ENCODE measurements around the gene TBC1D22A.

The TBC1D22A gene

GRCh38 chr22:46900549-46900948 is 138.1 kb downstream of the TBC1D22A start:
- Mint-ChIP-seq H3K4me1 (peaks cover 25% of the 10 kb centered on the region in 2 donors), H3K9me3 (no peaks in the 10 kb centered on the region), H3K27me3 (no peaks in the 10 kb centered on the region), H3K4me3 (no peak overlapping the region), H3K36me3 (peaks cover 40 to 58% of the 10 kb centered on the region in 2 donors), H3K27ac (no peak overlapping the region)
- ATAC-seq (replicated peaks) (no peak), DNase-seq (no peak)

- ATAC-seq (replicated peaks), result no peak
- Mint-ChIP-seq H3K4me1 (peaks cover 6 to 9% of the 10 kb centered on the region in 2 donors), H3K36me3 (peaks cover 28 to 46% of the 10 kb centered on the region in 2 donors), H3K27me3 (no peaks in the 10 kb centered on the region), H3K4me3 (no peak overlapping the region), H3K9me3 (no peaks in the 10 kb centered on the region), H3K27ac (no peak overlapping the region)
- DNase-seq, result no peak
Observed at GRCh38 chr22:46902436-46902835, 140.0 kb downstream of the TBC1D22A start.

GRCh38 chr22:46902998-46903916 is 140.8 kb downstream of the TBC1D22A start:
- no peak for DNase-seq
- Mint-ChIP-seq H3K36me3 (peaks cover 30 to 50% of the 10 kb centered on the region in 2 donors), H3K27me3 (no peaks in the 10 kb centered on the region), H3K9me3 (no peaks in the 10 kb centered on the region), H3K4me1 (peaks cover 6 to 14% of the 10 kb centered on the region in 2 donors), H3K27ac (no peak overlapping the region), H3K4me3 (no peak overlapping the region)
- ATAC-seq (replicated peaks), result no peak

- H3K4me1 Mint-ChIP-seq, result peaks cover 18 to 19% of the 10 kb centered on the region in 2 donors
- ATAC-seq (replicated peaks), result no peak
- H3K9me3 Mint-ChIP-seq, result no peaks in the 10 kb centered on the region
- H3K36me3 Mint-ChIP-seq, result peaks cover 32 to 54% of the 10 kb centered on the region in 2 donors
- H3K4me3 Mint-ChIP-seq, result no peak overlapping the region
- no peaks in the 10 kb centered on the region for H3K27me3 Mint-ChIP-seq
- no peak for DNase-seq
- H3K27ac Mint-ChIP-seq, result no peak overlapping the region
Observed at GRCh38 chr22:46905415-46905814, 143.0 kb downstream of the TBC1D22A start.

- Mint-ChIP-seq H3K27ac (no peak overlapping the region), H3K4me3 (no peak overlapping the region), H3K9me3 (no peaks in the 10 kb centered on the region), H3K36me3 (peaks cover 36 to 55% of the 10 kb centered on the region in 2 donors), H3K4me1 (peaks cover 19 to 23% of the 10 kb centered on the region in 2 donors), H3K27me3 (no peaks in the 10 kb centered on the region)
- ATAC-seq (replicated peaks) (no peak), DNase-seq (no peak)
Observed at GRCh38 chr22:46905834-46906233, 143.4 kb downstream of the TBC1D22A start.

GRCh38 chr22:46906326-46907045 is 144.0 kb downstream of the TBC1D22A start:
- no peak overlapping the region for H3K27ac Mint-ChIP-seq
- peaks cover 36 to 53% of the 10 kb centered on the region in 2 donors for H3K36me3 Mint-ChIP-seq
- peaks cover 19 to 28% of the 10 kb centered on the region in 2 donors for H3K4me1 Mint-ChIP-seq
- no peaks in the 10 kb centered on the region for H3K27me3 Mint-ChIP-seq
- H3K4me3 Mint-ChIP-seq, result no peak overlapping the region
- ATAC-seq (replicated peaks) (no peak), DNase-seq (no peak)
- H3K9me3 Mint-ChIP-seq, result no peaks in the 10 kb centered on the region

GRCh38 chr22:46907241-46908215 is 145.1 kb downstream of the TBC1D22A start:
- no peak overlapping the region for H3K4me3 Mint-ChIP-seq
- peaks cover 33 to 51% of the 10 kb centered on the region in 2 donors for H3K36me3 Mint-ChIP-seq
- no peaks in the 10 kb centered on the region for H3K27me3 Mint-ChIP-seq
- H3K27ac Mint-ChIP-seq, result peak overlapping the region; percentile 43
- H3K9me3 Mint-ChIP-seq, result no peaks in the 10 kb centered on the region
- DNase-seq, result no peak
- peaks cover 19 to 28% of the 10 kb centered on the region in 2 donors for H3K4me1 Mint-ChIP-seq
- no peak for ATAC-seq (replicated peaks)

- Mint-ChIP-seq H3K36me3 (peaks cover 27 to 45% of the 10 kb centered on the region in 2 donors), H3K27me3 (no peaks in the 10 kb centered on the region), H3K9me3 (no peaks in the 10 kb centered on the region), H3K4me1 (peaks cover 15 to 28% of the 10 kb centered on the region in 2 donors), H3K4me3 (no peak overlapping the region), H3K27ac (no peak overlapping the region)
- no peak for ATAC-seq (replicated peaks)
- DNase-seq, result no peak
Observed at GRCh38 chr22:46908641-46909107, 146.2 kb downstream of the TBC1D22A start.

GRCh38 chr22:46909237-46910030 is 147.0 kb downstream of the TBC1D22A start:
- peaks cover 15 to 28% of the 10 kb centered on the region in 2 donors for H3K4me1 Mint-ChIP-seq
- peak overlapping the region in 1 of 2 donors; percentile 53 for H3K4me3 Mint-ChIP-seq
- H3K36me3 Mint-ChIP-seq, result peaks cover 30 to 49% of the 10 kb centered on the region in 2 donors
- no peak overlapping the region for H3K27ac Mint-ChIP-seq
- ATAC-seq (replicated peaks) (no peak), DNase-seq (no peak)
- H3K27me3 Mint-ChIP-seq, result no peaks in the 10 kb centered on the region
- no peaks in the 10 kb centered on the region for H3K9me3 Mint-ChIP-seq

- no peaks in the 10 kb centered on the region for H3K9me3 Mint-ChIP-seq
- no peak overlapping the region for H3K4me3 Mint-ChIP-seq
- no peak for ATAC-seq (replicated peaks)
- DNase-seq, result no peak
- no peaks in the 10 kb centered on the region for H3K27me3 Mint-ChIP-seq
- peaks cover 35 to 55% of the 10 kb centered on the region in 2 donors for H3K36me3 Mint-ChIP-seq
- H3K4me1 Mint-ChIP-seq, result peaks cover 19 to 22% of the 10 kb centered on the region in 2 donors
- peak overlapping the region; percentile 70 for H3K27ac Mint-ChIP-seq
Observed at GRCh38 chr22:46910624-46911023, 148.2 kb downstream of the TBC1D22A start.

- ATAC-seq (replicated peaks) (no peak), DNase-seq (no peak)
- peaks cover 19 to 22% of the 10 kb centered on the region in 2 donors for H3K4me1 Mint-ChIP-seq
- H3K9me3 Mint-ChIP-seq, result no peaks in the 10 kb centered on the region
- H3K27ac Mint-ChIP-seq, result no peak overlapping the region
- H3K4me3 Mint-ChIP-seq, result no peak overlapping the region
- H3K27me3 Mint-ChIP-seq, result no peaks in the 10 kb centered on the region
- H3K36me3 Mint-ChIP-seq, result peaks cover 33 to 63% of the 10 kb centered on the region in 2 donors
Observed at GRCh38 chr22:46911346-46911745, 148.9 kb downstream of the TBC1D22A start.

- no peak for ATAC-seq (replicated peaks)
- no peak for DNase-seq
- Mint-ChIP-seq H3K9me3 (no peaks in the 10 kb centered on the region), H3K27me3 (no peaks in the 10 kb centered on the region), H3K36me3 (peaks cover 42 to 65% of the 10 kb centered on the region in 2 donors), H3K27ac (no peak overlapping the region), H3K4me3 (no peak overlapping the region), H3K4me1 (peaks cover 25 to 26% of the 10 kb centered on the region in 2 donors)
Observed at GRCh38 chr22:46913351-46913750, 150.9 kb downstream of the TBC1D22A start.

- Mint-ChIP-seq H3K27me3 (no peaks in the 10 kb centered on the region), H3K27ac (peak overlapping the region; percentile 47), H3K9me3 (no peaks in the 10 kb centered on the region), H3K4me3 (no peak overlapping the region), H3K36me3 (peaks cover 46 to 65% of the 10 kb centered on the region in 2 donors), H3K4me1 (peaks cover 23 to 29% of the 10 kb centered on the region in 2 donors)
- ATAC-seq (replicated peaks) (no peak), DNase-seq (no peak)
Observed at GRCh38 chr22:46914481-46914880, 152.0 kb downstream of the TBC1D22A start.
